Measurements from ENCODE around the gene MYL4.

- TF ChIP-seq CTCF (IDR thresholded peaks at IDR 0.05), result no peak
- TF ChIP-seq POLR2A (IDR thresholded peaks at IDR 0.05; ENCODE audit: low read depth), result no peak
- TF ChIP-seq EP300 (IDR thresholded peaks at IDR 0.05), result no peak
- no peak for TF ChIP-seq POLR2AphosphoS5 (IDR thresholded peaks at IDR 0.05)
These were observed 18.4 kb upstream of the MYL4 start for GRCh38 chr17:47190770-47191169.
